Peyer's patch (tissue), 4 donors: ENCODE results near the gene NMT2. TPM values are rescaled to one million over a fixed set of nuclear protein-coding genes. Genes with fewer than 3 reads are reported as not detected.

Experiments used
- small RNA-seq, 2 donors: library from RNA; depleted of rRNA; stranded (forward); fragments of <200 nt; gene quantifications; one replicate each; pipeline ENCODE3, GENCODE V24; 2016
- total RNA-seq, 4 donors: library from RNA; depleted of rRNA; stranded (reverse); fragments of >200 nt; gene quantifications; one replicate each; pipeline ENCODE4 v1.1.0, GENCODE V29; 2016

Gene NMT2
- total RNA-seq, 4 donors from 2014 or later, result 13.2 to 27.9 (median 20.8) TPM

Small RNAs within 50 kb of the gene (small RNA-seq; reads per million reads assigned to genes)
- 0 reads per million in 2 donors for gene AL590365.1

Other genes starting within 250 kb of the NMT2 start
- gene DCLRE1C, start 214.6 kb downstream of the NMT2 start, total RNA-seq, result 10 to 100 TPM; 10.9 to 18.2 (median 16.5) TPM
- gene MEIG1, start 209.3 kb downstream of the NMT2 start, total RNA-seq, result not detected
- gene OLAH, start 124.8 kb downstream of the NMT2 start, total RNA-seq, result not detected
- gene ACBD7, start 79.9 kb downstream of the NMT2 start, total RNA-seq, result 1 to 10 TPM in 1 of 4 donors, under 1 TPM in 1, not detected in 2; 0.70 to 1.1 TPM
- 10 to 100 TPM; 13.5 to 21.5 (median 19.6) TPM for gene RPP38, start 71.3 kb downstream of the NMT2 start, total RNA-seq
- gene FAM171A1, start 202.6 kb upstream of the NMT2 start, total RNA-seq, result 10 to 100 TPM; 14.7 to 37.1 (median 24.5) TPM